Measurements from ENCODE around the gene NEURL1B. TPM values are rescaled to one million over a fixed set of nuclear protein-coding genes. Genes with fewer than 3 reads are reported as not detected.

Gene NEURL1B
- total and polyA plus RNA-seq, 2 experiments from 2014 or later: 0.65 to 5.8 TPM

DNA sequence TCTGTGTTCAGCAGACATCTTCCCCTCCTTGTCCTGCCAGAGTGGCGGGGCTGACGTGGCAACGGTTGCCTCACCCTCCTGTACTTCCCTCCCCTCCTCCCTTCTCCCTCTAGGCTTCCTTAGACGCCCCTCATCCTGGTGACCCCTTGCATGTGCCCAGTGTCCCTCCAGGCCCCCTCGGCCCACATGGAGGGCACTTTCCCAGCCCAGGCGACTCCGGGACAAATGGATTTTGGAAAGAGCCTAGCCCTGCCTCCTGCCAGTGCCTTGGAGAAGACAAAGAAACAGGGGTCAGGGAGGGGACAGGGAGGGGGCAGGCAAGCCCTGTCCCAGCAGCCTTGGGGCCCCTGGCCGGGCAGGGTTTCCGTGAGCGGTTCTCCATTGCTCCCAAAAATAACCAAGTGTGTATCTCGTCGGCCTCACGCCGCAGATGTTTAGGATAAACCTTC, 38.3 kb upstream of the NEURL1B start:
- no peak for TF ChIP-seq EZH2 (IDR thresholded peaks at IDR 0.05; ENCODE audit: borderline replicate concordance)
- no peak for TF ChIP-seq EZH2phosphoT487 (IDR thresholded peaks at IDR 0.05; ENCODE audit: low read depth, severe bottlenecking, unreplicated experiment)
- TF ChIP-seq, protein P1, sequence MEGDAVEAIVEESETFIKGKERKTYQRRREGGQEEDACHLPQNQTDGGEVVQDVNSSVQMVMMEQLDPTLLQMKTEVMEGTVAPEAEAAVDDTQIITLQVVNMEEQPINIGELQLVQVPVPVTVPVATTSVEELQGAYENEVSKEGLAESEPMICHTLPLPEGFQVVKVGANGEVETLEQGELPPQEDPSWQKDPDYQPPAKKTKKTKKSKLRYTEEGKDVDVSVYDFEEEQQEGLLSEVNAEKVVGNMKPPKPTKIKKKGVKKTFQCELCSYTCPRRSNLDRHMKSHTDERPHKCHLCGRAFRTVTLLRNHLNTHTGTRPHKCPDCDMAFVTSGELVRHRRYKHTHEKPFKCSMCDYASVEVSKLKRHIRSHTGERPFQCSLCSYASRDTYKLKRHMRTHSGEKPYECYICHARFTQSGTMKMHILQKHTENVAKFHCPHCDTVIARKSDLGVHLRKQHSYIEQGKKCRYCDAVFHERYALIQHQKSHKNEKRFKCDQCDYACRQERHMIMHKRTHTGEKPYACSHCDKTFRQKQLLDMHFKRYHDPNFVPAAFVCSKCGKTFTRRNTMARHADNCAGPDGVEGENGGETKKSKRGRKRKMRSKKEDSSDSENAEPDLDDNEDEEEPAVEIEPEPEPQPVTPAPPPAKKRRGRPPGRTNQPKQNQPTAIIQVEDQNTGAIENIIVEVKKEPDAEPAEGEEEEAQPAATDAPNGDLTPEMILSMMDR (IDR thresholded peaks at IDR 0.05; ENCODE audit: poor library complexity): no peak
- no peaks in the 10 kb centered on the region for H3K27me3 ChIP-seq
- peaks cover 5% of the 10 kb centered on the region for H3K4me1 ChIP-seq (ENCODE audit: insufficient read depth)
- H2AFZ ChIP-seq: peak overlapping the region; percentile 23
- no peaks in the 10 kb centered on the region for H3K9me2 ChIP-seq (replicated peaks; ENCODE audit: insufficient read depth)
- H4K20me1 ChIP-seq (ENCODE audit: insufficient read depth, poor library complexity, severe bottlenecking): no peaks in the 10 kb centered on the region
- H3K36me3 ChIP-seq (replicated peaks; ENCODE audit: insufficient read depth, low read depth): no peaks in the 10 kb centered on the region
- peak; percentile 26 for DNase-seq (ENCODE audit: low spot score)
- no peaks in the 10 kb centered on the region for H3K9me3 ChIP-seq (ENCODE audit: low read depth)
- 55% methylated on average over 14 of the region's 14 CpGs for WGBS (ENCODE audit: low lambda C conversion rate, missing lambda C conversion rate)
- no peak overlapping the region for H3K4me3 ChIP-seq
- H3K4me2 ChIP-seq: peak overlapping the region; percentile 55
- H3K79me2 ChIP-seq: no peaks in the 10 kb centered on the region
- peak overlapping the region; percentile 80 for H3K27ac ChIP-seq

DNA sequence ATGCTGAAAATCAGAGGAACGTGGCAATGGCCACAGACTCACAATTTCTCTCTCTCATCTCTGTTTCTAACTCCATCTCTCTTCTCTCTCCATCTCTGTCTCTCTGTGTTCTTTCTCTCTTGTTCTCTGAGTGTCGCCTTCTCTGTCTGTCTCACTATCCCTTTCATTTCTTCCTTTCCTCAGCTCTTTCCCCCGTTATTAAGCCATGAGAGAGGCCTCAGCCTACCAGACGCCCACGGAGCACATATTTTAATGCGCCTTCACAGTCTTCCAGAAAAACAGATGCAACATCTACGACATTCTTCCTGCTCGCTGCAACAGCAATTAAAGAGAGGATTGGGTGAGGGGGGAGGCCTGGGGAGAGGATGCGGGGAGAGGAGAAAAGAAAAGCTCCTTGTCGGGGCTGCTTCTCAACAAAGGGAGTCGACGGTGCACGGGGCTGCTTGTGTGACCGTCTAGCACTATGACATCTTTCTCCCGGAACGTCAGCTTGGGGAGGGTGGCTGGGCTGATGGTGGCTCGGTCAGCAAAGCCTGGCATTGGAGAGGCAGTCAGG, 37.7 kb upstream of the NEURL1B start:
- Histone ChIP-seq H3K27ac (peak overlapping the region; percentile 80), H2AFZ (peak overlapping the region; percentile 23), H3K4me2 (peak overlapping the region; percentile 55), H3K36me3 (replicated peaks; ENCODE audit: insufficient read depth, low read depth) (no peaks in the 10 kb centered on the region), H3K4me1 (ENCODE audit: insufficient read depth) (peaks cover 5% of the 10 kb centered on the region), H3K9me2 (replicated peaks; ENCODE audit: insufficient read depth) (no peaks in the 10 kb centered on the region), H3K9me3 (ENCODE audit: low read depth) (no peaks in the 10 kb centered on the region), H4K20me1 (ENCODE audit: insufficient read depth, poor library complexity, severe bottlenecking) (no peaks in the 10 kb centered on the region), H3K4me3 (no peak overlapping the region), H3K79me2 (no peaks in the 10 kb centered on the region), H3K27me3 (no peaks in the 10 kb centered on the region)
- TF ChIP-seq EZH2 (IDR thresholded peaks at IDR 0.05; ENCODE audit: borderline replicate concordance) (no peak), EZH2phosphoT487 (IDR thresholded peaks at IDR 0.05; ENCODE audit: low read depth, severe bottlenecking, unreplicated experiment) (no peak)
- WGBS (ENCODE audit: low lambda C conversion rate, missing lambda C conversion rate): 52% methylated on average over 17 of the region's 17 CpGs
- DNase-seq (ENCODE audit: low spot score): peak; percentile 30

DNA sequence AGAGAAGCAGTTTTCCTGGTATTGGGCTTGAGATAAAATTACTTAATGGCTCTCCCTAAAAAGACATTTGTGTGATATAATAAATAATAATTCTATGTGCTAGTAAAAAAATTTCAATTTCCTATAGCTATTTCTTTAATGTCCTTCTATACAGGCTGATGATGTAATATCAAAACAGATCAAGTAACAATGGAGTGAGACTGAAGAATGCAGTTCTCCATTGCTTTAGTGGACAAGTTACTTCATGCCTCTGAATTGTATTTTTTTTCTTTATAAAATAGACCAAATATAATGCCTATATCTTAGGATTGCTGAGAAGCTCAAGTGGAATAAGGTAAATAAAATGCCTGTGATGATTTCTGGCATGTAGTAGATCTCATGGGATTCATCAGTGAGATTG, 35.6 kb upstream of the NEURL1B start:
- H3K9me3 ChIP-seq (ENCODE audit: low read depth): no peaks in the 10 kb centered on the region
- H3K4me2 ChIP-seq: no peak overlapping the region
- H3K27ac ChIP-seq: no peak overlapping the region
- H3K4me1 ChIP-seq (ENCODE audit: insufficient read depth): peaks cover 5% of the 10 kb centered on the region
- TF ChIP-seq EZH2phosphoT487 (IDR thresholded peaks at IDR 0.05; ENCODE audit: low read depth, severe bottlenecking, unreplicated experiment): no peak
- TF ChIP-seq, protein P1 (IDR thresholded peaks at IDR 0.05; ENCODE audit: poor library complexity): no peak
- TF ChIP-seq EZH2 (IDR thresholded peaks at IDR 0.05; ENCODE audit: borderline replicate concordance): no peak
- no peaks in the 10 kb centered on the region for H3K27me3 ChIP-seq
- no peak overlapping the region for H3K4me3 ChIP-seq
- H3K79me2 ChIP-seq: no peaks in the 10 kb centered on the region
- no peaks in the 10 kb centered on the region for H4K20me1 ChIP-seq (ENCODE audit: insufficient read depth, poor library complexity, severe bottlenecking)
- H3K36me3 ChIP-seq (replicated peaks; ENCODE audit: insufficient read depth, low read depth): no peaks in the 10 kb centered on the region
- H2AFZ ChIP-seq: no peak overlapping the region
- no peaks in the 10 kb centered on the region for H3K9me2 ChIP-seq (replicated peaks; ENCODE audit: insufficient read depth)
- DNase-seq (ENCODE audit: low spot score): no peak

DNA sequence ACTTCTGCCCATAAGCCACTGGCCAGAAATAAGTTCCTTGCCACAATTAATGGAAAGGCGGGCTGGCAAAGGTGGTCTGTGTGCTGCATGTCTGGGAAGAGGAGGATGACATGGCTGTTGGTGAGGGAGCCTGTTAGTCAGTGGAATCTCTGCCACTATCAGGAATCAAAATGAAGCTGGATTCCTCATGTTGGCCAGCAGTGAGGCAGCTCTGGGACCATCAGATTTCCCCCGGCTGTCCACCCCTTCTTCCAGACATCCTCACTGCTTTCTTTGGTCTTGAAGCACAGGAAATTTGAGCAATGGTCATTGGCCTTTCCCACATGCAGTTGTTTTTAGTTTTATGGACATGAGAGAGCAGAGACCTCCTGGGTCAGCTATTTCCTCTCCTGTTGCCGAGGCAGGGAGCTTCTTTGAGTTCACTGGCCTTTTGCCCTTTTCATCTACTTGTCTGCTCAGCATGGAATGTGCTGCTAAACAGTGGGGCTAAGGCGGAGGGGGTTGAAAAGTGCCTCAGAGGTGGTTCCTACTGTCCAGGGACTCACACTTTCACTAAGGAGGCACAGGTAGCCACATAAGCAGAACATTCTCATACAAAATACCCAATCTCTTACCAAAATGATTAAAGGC, 34.8 kb upstream of the NEURL1B start:
- H3K4me2 ChIP-seq: no peak overlapping the region
- no peaks in the 10 kb centered on the region for H3K79me2 ChIP-seq
- no peak overlapping the region for H2AFZ ChIP-seq
- TF ChIP-seq, protein P1 (IDR thresholded peaks at IDR 0.05; ENCODE audit: poor library complexity): no peak
- TF ChIP-seq EZH2phosphoT487 (IDR thresholded peaks at IDR 0.05; ENCODE audit: low read depth, severe bottlenecking, unreplicated experiment) (no peak), EZH2 (IDR thresholded peaks at IDR 0.05; ENCODE audit: borderline replicate concordance) (no peak)
- no peaks in the 10 kb centered on the region for H3K9me3 ChIP-seq (ENCODE audit: low read depth)
- peaks cover 5% of the 10 kb centered on the region for H3K4me1 ChIP-seq (ENCODE audit: insufficient read depth)
- DNase-seq (ENCODE audit: low spot score): no peak
- no peak overlapping the region for H3K4me3 ChIP-seq
- no peak overlapping the region for H3K27ac ChIP-seq
- H3K27me3 ChIP-seq: no peaks in the 10 kb centered on the region
- H3K36me3 ChIP-seq (replicated peaks; ENCODE audit: insufficient read depth, low read depth): no peaks in the 10 kb centered on the region
- no peaks in the 10 kb centered on the region for H4K20me1 ChIP-seq (ENCODE audit: insufficient read depth, poor library complexity, severe bottlenecking)
- 72% methylated on average over 4 of the region's 4 CpGs for WGBS (ENCODE audit: low lambda C conversion rate, missing lambda C conversion rate)
- H3K9me2 ChIP-seq (replicated peaks; ENCODE audit: insufficient read depth): no peaks in the 10 kb centered on the region

All from hepatocyte (in vitro differentiated cells).